Measurements from ENCODE around the gene FMO2. TPM values are rescaled to one million over a fixed set of nuclear protein-coding genes. Genes with fewer than 3 reads are reported as not detected.

Gene FMO2
- total RNA-seq, 1 donor, result 2.9 TPM

DNA sequence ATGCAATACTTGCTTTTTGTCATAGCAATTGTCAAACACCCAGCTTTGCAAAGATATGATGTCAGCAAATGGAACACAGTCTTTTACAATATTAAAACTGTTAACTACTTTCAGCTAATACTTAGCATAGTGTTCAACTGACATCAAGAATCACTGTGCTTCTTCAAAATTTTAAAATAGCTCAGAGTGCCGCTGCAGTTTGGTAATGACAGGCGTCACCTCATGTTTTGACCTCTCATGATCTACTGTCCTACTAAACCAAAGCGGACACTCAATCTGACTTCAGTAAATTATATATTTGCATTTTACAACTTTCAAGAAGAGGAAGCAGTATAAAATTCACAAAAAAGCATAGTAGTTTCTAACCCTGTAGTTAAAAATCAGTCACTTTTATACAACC is 65.2 kb downstream of the FMO2 start:
- H3K36me3 ChIP-seq (ENCODE audit: insufficient read depth, low read length), result no peaks in the 10 kb centered on the region
- H2AFZ ChIP-seq (ENCODE audit: low read length), result no peak overlapping the region
- no peak overlapping the region for H3K4me2 ChIP-seq (ENCODE audit: insufficient read depth, low read length)
- no peak overlapping the region for H3K27ac ChIP-seq (ENCODE audit: low read depth, low read length)
- no peaks in the 10 kb centered on the region for H3K27me3 ChIP-seq (ENCODE audit: insufficient read depth, low read length)
- no peaks in the 10 kb centered on the region for H3K79me2 ChIP-seq (ENCODE audit: insufficient read depth, low read length)
- no peaks in the 10 kb centered on the region for H3K9me3 ChIP-seq (ENCODE audit: low read depth, low read length)
- no peaks in the 10 kb centered on the region for H4K20me1 ChIP-seq (ENCODE audit: insufficient read depth, low read length)
- DNase-seq (ENCODE audit: insufficient read length, low spot score, missing footprints), result no peak
- H3K4me3 ChIP-seq (ENCODE audit: insufficient read depth, low read length), result no peak overlapping the region
- peaks cover 10% of the 10 kb centered on the region for H3K4me1 ChIP-seq (ENCODE audit: insufficient read depth, low read length)
- TF ChIP-seq, protein P1, sequence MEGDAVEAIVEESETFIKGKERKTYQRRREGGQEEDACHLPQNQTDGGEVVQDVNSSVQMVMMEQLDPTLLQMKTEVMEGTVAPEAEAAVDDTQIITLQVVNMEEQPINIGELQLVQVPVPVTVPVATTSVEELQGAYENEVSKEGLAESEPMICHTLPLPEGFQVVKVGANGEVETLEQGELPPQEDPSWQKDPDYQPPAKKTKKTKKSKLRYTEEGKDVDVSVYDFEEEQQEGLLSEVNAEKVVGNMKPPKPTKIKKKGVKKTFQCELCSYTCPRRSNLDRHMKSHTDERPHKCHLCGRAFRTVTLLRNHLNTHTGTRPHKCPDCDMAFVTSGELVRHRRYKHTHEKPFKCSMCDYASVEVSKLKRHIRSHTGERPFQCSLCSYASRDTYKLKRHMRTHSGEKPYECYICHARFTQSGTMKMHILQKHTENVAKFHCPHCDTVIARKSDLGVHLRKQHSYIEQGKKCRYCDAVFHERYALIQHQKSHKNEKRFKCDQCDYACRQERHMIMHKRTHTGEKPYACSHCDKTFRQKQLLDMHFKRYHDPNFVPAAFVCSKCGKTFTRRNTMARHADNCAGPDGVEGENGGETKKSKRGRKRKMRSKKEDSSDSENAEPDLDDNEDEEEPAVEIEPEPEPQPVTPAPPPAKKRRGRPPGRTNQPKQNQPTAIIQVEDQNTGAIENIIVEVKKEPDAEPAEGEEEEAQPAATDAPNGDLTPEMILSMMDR (IDR thresholded peaks at IDR 0.05; ENCODE audit: extremely low read depth, low read depth, low read length), result no peak

- Histone ChIP-seq H3K27me3 (ENCODE audit: insufficient read depth, low read length) (no peaks in the 10 kb centered on the region), H3K36me3 (ENCODE audit: insufficient read depth, low read length) (no peaks in the 10 kb centered on the region), H3K4me3 (ENCODE audit: insufficient read depth, low read length) (peak overlapping the region; percentile 82), H3K4me1 (ENCODE audit: insufficient read depth, low read length) (peaks cover 12% of the 10 kb centered on the region), H3K9me3 (ENCODE audit: low read depth, low read length) (no peaks in the 10 kb centered on the region), H4K20me1 (ENCODE audit: insufficient read depth, low read length) (no peaks in the 10 kb centered on the region), H3K4me2 (ENCODE audit: insufficient read depth, low read length) (peak overlapping the region; percentile 83), H2AFZ (ENCODE audit: low read length) (peak overlapping the region; percentile 96), H3K79me2 (ENCODE audit: insufficient read depth, low read length) (no peaks in the 10 kb centered on the region), H3K27ac (ENCODE audit: low read depth, low read length) (no peak overlapping the region)
- TF ChIP-seq, protein P1 (IDR thresholded peaks at IDR 0.05; ENCODE audit: extremely low read depth, low read depth, low read length), result peak; percentile 68
- DNase-seq (ENCODE audit: insufficient read length, low spot score, missing footprints), result peak; percentile 71
Observed at GRCh38 chr1:171251042-171251951, 66.2 kb downstream of the FMO2 start.

DNA sequence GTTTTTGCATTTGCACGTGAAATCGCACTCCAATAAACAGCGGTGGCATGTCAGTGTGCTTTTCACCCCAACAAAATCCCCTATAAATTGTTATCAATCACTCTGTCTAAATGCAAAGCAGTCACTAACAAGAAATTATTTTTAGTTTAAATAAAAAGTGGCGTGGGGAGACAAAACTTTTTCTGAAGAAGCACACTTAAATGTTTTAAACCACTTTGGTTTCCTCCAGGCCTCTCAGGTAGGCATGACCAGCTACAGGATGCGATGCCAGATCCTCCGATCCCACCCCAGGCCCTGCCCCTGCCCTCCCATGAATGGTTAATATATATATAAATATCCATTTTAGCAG is 66.8 kb downstream of the FMO2 start:
- Histone ChIP-seq H3K4me2 (ENCODE audit: insufficient read depth, low read length) (peak overlapping the region; percentile 83), H3K36me3 (ENCODE audit: insufficient read depth, low read length) (no peaks in the 10 kb centered on the region), H3K27ac (ENCODE audit: low read depth, low read length) (no peak overlapping the region), H3K4me1 (ENCODE audit: insufficient read depth, low read length) (peaks cover 12% of the 10 kb centered on the region), H3K9me3 (ENCODE audit: low read depth, low read length) (no peaks in the 10 kb centered on the region), H3K79me2 (ENCODE audit: insufficient read depth, low read length) (no peaks in the 10 kb centered on the region), H3K4me3 (ENCODE audit: insufficient read depth, low read length) (peak overlapping the region; percentile 82), H3K27me3 (ENCODE audit: insufficient read depth, low read length) (no peaks in the 10 kb centered on the region), H4K20me1 (ENCODE audit: insufficient read depth, low read length) (no peaks in the 10 kb centered on the region), H2AFZ (ENCODE audit: low read length) (no peak overlapping the region)
- TF ChIP-seq, protein P1 (IDR thresholded peaks at IDR 0.05; ENCODE audit: extremely low read depth, low read depth, low read length), result no peak
- no peak for DNase-seq (ENCODE audit: insufficient read length, low spot score, missing footprints)

GRCh38 chr1:171252482-171252881 is 67.4 kb downstream of the FMO2 start:
- no peak overlapping the region for H3K4me2 ChIP-seq (ENCODE audit: insufficient read depth, low read length)
- no peak overlapping the region for H3K27ac ChIP-seq (ENCODE audit: low read depth, low read length)
- H3K4me1 ChIP-seq (ENCODE audit: insufficient read depth, low read length), result peaks cover 12% of the 10 kb centered on the region
- no peaks in the 10 kb centered on the region for H3K27me3 ChIP-seq (ENCODE audit: insufficient read depth, low read length)
- no peak for DNase-seq (ENCODE audit: insufficient read length, low spot score, missing footprints)
- no peaks in the 10 kb centered on the region for H4K20me1 ChIP-seq (ENCODE audit: insufficient read depth, low read length)
- no peak overlapping the region for H3K4me3 ChIP-seq (ENCODE audit: insufficient read depth, low read length)
- TF ChIP-seq, protein P1 (IDR thresholded peaks at IDR 0.05; ENCODE audit: extremely low read depth, low read depth, low read length), result no peak
- H3K9me3 ChIP-seq (ENCODE audit: low read depth, low read length), result no peaks in the 10 kb centered on the region
- no peak overlapping the region for H2AFZ ChIP-seq (ENCODE audit: low read length)
- H3K36me3 ChIP-seq (ENCODE audit: insufficient read depth, low read length), result no peaks in the 10 kb centered on the region
- H3K79me2 ChIP-seq (ENCODE audit: insufficient read depth, low read length), result no peaks in the 10 kb centered on the region

Measured in osteoblast (primary cell).